GM10248 (cell line): Measurements from ENCODE around the gene C2orf42.

Experiments used
- CTCF ChIA-PET: fragments of 300-600 bp; sonication (Branson Sonifier 250); formaldehyde crosslinking; extraction: SDS; loops from one replicate; lab custom pipeline; 2021; ENCODE audit warnings: antibody characterized with exemption; lab: Yijun Ruan, JAX
- POLR2A ChIA-PET: fragments of 350-650 bp; sonication (Branson Sonifier 250); formaldehyde crosslinking; extraction: SDS; loops from one replicate; lab custom pipeline; 2020; ENCODE audit warnings: antibody characterized with exemption; lab: Yijun Ruan, JAX
- DNase-seq: peaks from one replicate; pipeline ENCODE4 v3.0.0; 2012; ENCODE audit errors: extremely low spot score
- CTCF ChIP-seq: IDR thresholded peaks from 2 replicates; pipeline ENCODE4 v1.5.1; 2012; ENCODE audit warnings: mild to moderate bottlenecking, low read depth; ENCODE audit errors: extremely low read depth, missing control alignments, control extremely low read depth

C2orf42 gene

GRCh38 chr2:70145851-70146739 is 44.7 kb downstream of the C2orf42 start:
- POLR2A ChIA-PET, result interaction anchor here (1.1 kb wide), 2 partner anchors 232 kb away, joined by 3 to 4 read pairs; partner anchors contain the start of gene MXD1
- CTCF ChIA-PET, result interaction anchor here (1.2 to 1.7 kb wide), 5 partner anchors 10 to 422 kb away, joined by 3 to 4 read pairs (median 3); no protein-coding TSS in a partner anchor
- TF ChIP-seq CTCF, result no peak
- peak; percentile 38 for DNase-seq

GRCh38 chr2:70145144-70145490 is 45.7 kb downstream of the C2orf42 start:
- no peak for TF ChIP-seq CTCF
- no peak for DNase-seq
- ChIA-PET POLR2A (interaction anchor here (0.5 to 1.1 kb wide), 3 partner anchors 36 to 231 kb away, joined by 4 read pairs; no protein-coding TSS in a partner anchor), CTCF (interaction anchor here (1.0 to 1.4 kb wide), 5 partner anchors 9 to 234 kb away, joined by 3 to 8 read pairs (median 3); no protein-coding TSS in a partner anchor)

- ChIA-PET CTCF (interaction anchor here (1.0 to 1.6 kb wide), 8 partner anchors 9 to 420 kb away, joined by 3 to 8 read pairs (median 3); no protein-coding TSS in a partner anchor), POLR2A (interaction anchor here (0.5 to 4.0 kb wide), 5 partner anchors 37 to 230 kb away, joined by 4 to 19 read pairs (median 4); partner anchors contain the start of gene MXD1)
- DNase-seq, result no peak
- TF ChIP-seq CTCF, result no peak
These were observed 46.2 kb downstream of the C2orf42 start for GRCh38 chr2:70144443-70145143.

GRCh38 chr2:70143314-70144150 is 47.3 kb downstream of the C2orf42 start:
- DNase-seq, result peak; percentile 44
- CTCF ChIA-PET, result interaction anchor here (0.7 to 5.2 kb wide), 25 partner anchors 10 to 419 kb away, joined by 3 to 59 read pairs (median 5); partner anchors contain the start of gene MXD1
- POLR2A ChIA-PET, result interaction anchor here (0.6 to 4.0 kb wide), 7 partner anchors 16 to 474 kb away, joined by 3 to 19 read pairs (median 3); partner anchors contain the start of gene MXD1
- no peak for TF ChIP-seq CTCF

- TF ChIP-seq CTCF, result peak; percentile 95
- CTCF ChIA-PET, result interaction anchor here (0.7 to 5.2 kb wide), 26 partner anchors 10 to 418 kb away, joined by 3 to 59 read pairs (median 6); partner anchors contain the start of gene MXD1
- peak; percentile 97 for DNase-seq
- POLR2A ChIA-PET, result interaction anchor here (0.6 to 4.0 kb wide), 6 partner anchors 17 to 473 kb away, joined by 3 to 19 read pairs (median 3); partner anchors contain the start of genes MXD1 and SNRPG
These were observed 48.1 kb downstream of the C2orf42 start for GRCh38 chr2:70142590-70143313.
